HCT116 (cell line): ENCODE results near the gene LAIR1. TPM values are rescaled to one million over a fixed set of nuclear protein-coding genes. Genes with fewer than 3 reads are reported as not detected.
"Not testable (repeated sequence)": the region's sequence is repeated elsewhere in the genome, so short reads cannot be mapped to it uniquely, and the experiment has no call there.

Experiments
- ATAC-seq: fragments of 200-7000 bp; cut with Tn5 transposase; 2 replicates; pipeline ENCODE4 v1.9.1; 2020; ENCODE audit warnings: mild to moderate bottlenecking, moderate library complexity
- BruUV-seq: library from RNA; stranded (reverse); fragments of 400-500 nt; replicated peaks from 2 replicates; lab custom pipeline; 2021; lab: Mats Ljungman, UMichigan
- CTCF ChIA-PET: fragments of 300-600 bp; sonication (Branson Sonifier 250); formaldehyde crosslinking; loops from one replicate; lab custom pipeline; 2021; ENCODE audit warnings: antibody characterized with exemption; lab: Charles Lee
- POLR2A ChIA-PET: fragments of 300-600, 350-600 bp; sonication (Branson Sonifier 250); formaldehyde crosslinking; loops from one replicate; lab custom pipeline; 2021; ENCODE audit warnings: antibody characterized with exemption; lab: Charles Lee
- RAD21 ChIA-PET, 2 experiments: fragments of 300-600 bp; sonication (Branson Sonifier 250); formaldehyde crosslinking; loops; one replicate each; lab custom pipeline; 2023; ENCODE audit warnings: low total read pairs in 2 of 2; ENCODE audit not compliant: uncharacterized antibody in 2 of 2, unreplicated experiment in 2 of 2, low non-redundant PET in 1 of 2; lab: Charles Lee
- DNase-seq: peaks from one replicate; pipeline ENCODE4 v3.0.0-alpha.2; 2010; ENCODE audit warnings: low read depth, low spot score
- H2AFZ ChIP-seq: fragments of 200-600 bp; shearing (Covaris generic), sonication (generic); 2 replicates; pipeline ENCODE4 v1.6.1; 2017; ENCODE audit warnings: low read depth, mixed run types, mixed read lengths, antibody characterized with exemption, low read length; ENCODE audit not compliant: poor library complexity, severe bottlenecking
- H3K27ac ChIP-seq: 2 replicates; pipeline ENCODE4 v1.5.1; 2012; ENCODE audit warnings: low read depth, low read length
- H3K27me3 ChIP-seq: fragments of 200-600 bp; sonication (generic); 2 replicates; pipeline ENCODE4 v1.6.1; 2016; ENCODE audit warnings: mixed run types, low read length, mixed read lengths; ENCODE audit not compliant: insufficient read depth
- H3K36me3 ChIP-seq, 2 experiments: fragments of 200-500 bp in 1 of 2; fragments of 200-600 bp in 1 of 2; sonication (Bioruptor generic) in 1 of 2; sonication (generic) in 1 of 2; 2 replicates each; pipeline versions ENCODE4 v1.5.1 to v1.6.1; 2014 to 2016; ENCODE audit warnings: low read length in 2 of 2, inconsistent platforms in 1 of 2, mixed read lengths in 1 of 2, mixed run types in 1 of 2; ENCODE audit not compliant: insufficient read depth in 2 of 2, control insufficient read depth in 1 of 2
- H3K4me1 ChIP-seq, 2 experiments: fragments of 200-600 bp in 1 of 2; sonication (generic) in 1 of 2; 2 replicates each; pipeline versions ENCODE4 v1.5.1 to v1.6.1; 2012 to 2017; ENCODE audit warnings: low read length in 2 of 2, inconsistent platforms in 1 of 2, mild to moderate bottlenecking in 1 of 2, mixed read lengths in 1 of 2, mixed run types in 1 of 2, moderate library complexity in 1 of 2; ENCODE audit not compliant: insufficient read depth in 2 of 2, control insufficient read depth in 1 of 2
- H3K4me2 ChIP-seq: fragments of 200-600 bp; sonication (generic); 2 replicates; pipeline ENCODE4 v1.6.1; 2017; ENCODE audit warnings: mixed run types, low read length, mixed read lengths
- H3K4me3 ChIP-seq, 2 experiments: fragments of 200-600 bp in 1 of 2; sonication (generic) in 1 of 2; replicated peaks in 1 of 2; 2 replicates each; pipeline ENCODE4 v1.5.1; 2011 to 2016; ENCODE audit warnings: low read length in 2 of 2, control low read depth in 1 of 2, low read depth in 1 of 2, mild to moderate bottlenecking in 1 of 2, mixed read lengths in 1 of 2, mixed run types in 1 of 2
- H3K79me2 ChIP-seq: fragments of 200-600 bp; sonication (generic); 2 replicates; pipeline ENCODE4 v1.6.1; 2017; ENCODE audit warnings: mild to moderate bottlenecking, mixed run types, low read length, moderate library complexity, mixed read lengths; ENCODE audit not compliant: insufficient read depth
- H3K9ac ChIP-seq: fragments of 200-600 bp; sonication (generic); 2 replicates; pipeline ENCODE4 v1.6.1; 2016; ENCODE audit warnings: low read length, mixed read lengths
- H3K9me2 ChIP-seq: fragments of 200-600 bp; sonication (generic), shearing (Covaris generic); 2 replicates; pipeline ENCODE4 v1.6.1; 2017; ENCODE audit warnings: mixed run types, mild to moderate bottlenecking, moderate library complexity; ENCODE audit not compliant: insufficient read depth
- H3K9me3 ChIP-seq, 2 experiments: fragments of 200-500 bp in 1 of 2; fragments of 200-600 bp in 1 of 2; sonication (Bioruptor generic) in 1 of 2; sonication (generic) in 1 of 2; 2 replicates each; pipeline ENCODE4 v1.6.1; 2014 to 2017; ENCODE audit warnings: low read length in 2 of 2, mixed read lengths in 2 of 2, inconsistent platforms in 1 of 2, low read depth in 1 of 2, mild to moderate bottlenecking in 1 of 2, mixed run types in 1 of 2, moderate library complexity in 1 of 2; ENCODE audit not compliant: control insufficient read depth in 1 of 2, insufficient read depth in 1 of 2
- H4K20me1 ChIP-seq: fragments of 200-600 bp; sonication (generic), shearing (Covaris generic); 2 replicates; pipeline ENCODE4 v1.6.1; 2017; ENCODE audit warnings: mixed run types, mild to moderate bottlenecking, moderate library complexity; ENCODE audit not compliant: insufficient read depth
- CBX3 ChIP-seq: IDR thresholded peaks from 2 replicates; pipeline ENCODE4 v1.6.1; 2012; ENCODE audit warnings: low read depth
- CEBPB ChIP-seq: IDR thresholded peaks from 2 replicates; pipeline ENCODE4 v1.6.1; 2012; ENCODE audit warnings: low read depth
- EGR1 ChIP-seq: IDR thresholded peaks from 2 replicates; pipeline ENCODE4 v1.6.1; 2012; ENCODE audit warnings: low read depth
- ELF1 ChIP-seq: IDR thresholded peaks from 2 replicates; pipeline ENCODE4 v1.6.1; 2012; ENCODE audit warnings: low read depth, borderline replicate concordance
- EZH2 ChIP-seq: fragments of 200-600 bp; sonication (generic); IDR thresholded peaks from 2 replicates; pipeline ENCODE4 v1.6.1; 2017; ENCODE audit warnings: antibody characterized with exemption, mixed run types
- FOSL1 ChIP-seq: IDR thresholded peaks from 2 replicates; pipeline ENCODE4 v1.6.1; 2012; ENCODE audit warnings: low read depth
- JUND ChIP-seq: IDR thresholded peaks from 2 replicates; pipeline ENCODE4 v1.6.1; 2012
- POLR2A ChIP-seq: IDR thresholded peaks from 2 replicates; pipeline ENCODE4 v1.7.0; 2011; ENCODE audit warnings: borderline replicate concordance; ENCODE audit not compliant: insufficient read depth, insufficient read length; ENCODE audit errors: extremely low read depth
- POLR2AphosphoS5 ChIP-seq: IDR thresholded peaks from 2 replicates; pipeline ENCODE4 v1.6.1; 2011; ENCODE audit warnings: mild to moderate bottlenecking, low read depth, low read length, moderate library complexity
- SIN3A ChIP-seq: IDR thresholded peaks from 2 replicates; pipeline ENCODE4 v1.6.1; 2012; ENCODE audit warnings: low read depth
- SP1 ChIP-seq: IDR thresholded peaks from 2 replicates; pipeline ENCODE4 v1.6.1; 2012; ENCODE audit warnings: low read depth
- SRF ChIP-seq: IDR thresholded peaks from 2 replicates; pipeline ENCODE4 v1.6.1; 2012; ENCODE audit warnings: low read depth
- YY1 ChIP-seq: IDR thresholded peaks from 2 replicates; pipeline ENCODE4 v1.6.1; 2011; ENCODE audit warnings: low read length, low read depth, moderate library complexity, mild to moderate bottlenecking; ENCODE audit not compliant: insufficient replicate concordance; ENCODE audit errors: extremely low read depth
- ZNF274 ChIP-seq: fragments of 200-500 bp; sonication (Bioruptor generic); IDR thresholded peaks from 2 replicates; pipeline ENCODE4 v1.6.1; 2014; ENCODE audit warnings: mild to moderate bottlenecking, low read depth, low read length, inconsistent platforms
- intact Hi-C: fragments of 100-400 bp; cut with micrococcal nuclease; formaldehyde crosslinking; loops from 2 replicates; pipeline ENCODE4 v1.10.0; 2022
- total RNA-seq: library from RNA; stranded (reverse); gene quantifications from one replicate; pipeline ENCODE4 v1.2.1, GENCODE V29; 2021; ENCODE audit not compliant: unreplicated experiment
- TF ChIP-seq, protein P1 (sequence below): IDR thresholded peaks from 2 replicates; pipeline ENCODE4 v1.6.1; 2012
- TF ChIP-seq, protein P2 (sequence below), 3 experiments: fragments of 200-600 bp in 1 of 3; sonication (generic) in 1 of 3; IDR thresholded peaks in 2 of 3; conservative IDR thresholded peaks in 1 of 3; 2 replicates each; pipeline ENCODE4 v1.5.1; 2012 to 2017; ENCODE audit warnings: low read depth in 2 of 3, low read length in 2 of 3, antibody characterized with exemption in 1 of 3, borderline replicate concordance in 1 of 3, control low read depth in 1 of 3, mild to moderate bottlenecking in 1 of 3, mixed read lengths in 1 of 3, mixed run types in 1 of 3, moderate library complexity in 1 of 3; ENCODE audit not compliant: insufficient read depth in 1 of 3
- TF ChIP-seq, protein P3 (sequence below): IDR thresholded peaks from 2 replicates; pipeline ENCODE4 v1.6.1; 2011; ENCODE audit warnings: mild to moderate bottlenecking, low read length, moderate library complexity; ENCODE audit not compliant: insufficient replicate concordance; ENCODE audit errors: extremely low read depth

Gene LAIR1
- total RNA-seq, 1 experiment from 2014 or later = 0.89 TPM

DNA sequence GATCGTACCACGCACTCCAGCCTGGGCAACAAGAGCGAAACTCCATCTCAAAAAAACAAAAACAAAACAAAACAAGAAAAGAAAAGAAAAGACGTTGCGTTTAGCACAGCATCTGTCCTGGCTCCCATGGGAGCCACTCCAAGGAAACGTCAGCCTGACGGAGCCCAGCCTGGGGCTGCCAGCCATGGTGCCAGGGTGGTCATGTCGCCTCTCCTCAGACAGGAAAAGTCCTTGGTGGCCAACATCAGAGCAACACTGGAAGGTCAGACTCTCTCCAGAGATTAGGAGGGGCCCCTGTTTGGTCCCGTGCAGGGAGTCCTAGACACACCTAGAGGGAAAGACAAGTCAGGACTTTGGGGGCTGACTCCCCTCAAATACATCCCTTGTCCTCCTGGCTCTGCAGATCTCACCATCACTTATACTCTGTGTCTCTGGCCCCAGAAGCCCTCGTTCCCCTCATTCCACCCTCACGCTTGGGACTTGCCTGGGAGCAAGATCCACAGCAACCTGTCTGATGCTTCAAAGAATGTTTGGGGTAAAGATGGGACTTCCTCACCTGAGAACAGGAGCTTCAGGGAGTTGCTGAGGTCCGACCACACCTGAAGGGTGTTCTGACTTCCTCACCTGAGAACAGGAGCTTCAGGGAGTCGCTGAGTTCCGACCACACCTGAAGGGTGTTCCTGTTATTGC lies 35.1 kb downstream of the LAIR1 start:
- BruUV-seq = no TSS peak
- H3K27me3 ChIP-seq = no peaks in the 10 kb centered on the region
- H3K4me1 ChIP-seq = no peaks in the 10 kb centered on the region
- H3K79me2 ChIP-seq = no peaks in the 10 kb centered on the region
- no peak overlapping the region for H3K9ac ChIP-seq
- no peak for TF ChIP-seq CEBPB
- TF ChIP-seq FOSL1 = no peak
- TF ChIP-seq, protein P1, sequence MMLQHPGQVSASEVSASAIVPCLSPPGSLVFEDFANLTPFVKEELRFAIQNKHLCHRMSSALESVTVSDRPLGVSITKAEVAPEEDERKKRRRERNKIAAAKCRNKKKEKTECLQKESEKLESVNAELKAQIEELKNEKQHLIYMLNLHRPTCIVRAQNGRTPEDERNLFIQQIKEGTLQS = no peak
- no peak for TF ChIP-seq EGR1
- no peak for TF ChIP-seq ELF1
- TF ChIP-seq, protein P2, sequence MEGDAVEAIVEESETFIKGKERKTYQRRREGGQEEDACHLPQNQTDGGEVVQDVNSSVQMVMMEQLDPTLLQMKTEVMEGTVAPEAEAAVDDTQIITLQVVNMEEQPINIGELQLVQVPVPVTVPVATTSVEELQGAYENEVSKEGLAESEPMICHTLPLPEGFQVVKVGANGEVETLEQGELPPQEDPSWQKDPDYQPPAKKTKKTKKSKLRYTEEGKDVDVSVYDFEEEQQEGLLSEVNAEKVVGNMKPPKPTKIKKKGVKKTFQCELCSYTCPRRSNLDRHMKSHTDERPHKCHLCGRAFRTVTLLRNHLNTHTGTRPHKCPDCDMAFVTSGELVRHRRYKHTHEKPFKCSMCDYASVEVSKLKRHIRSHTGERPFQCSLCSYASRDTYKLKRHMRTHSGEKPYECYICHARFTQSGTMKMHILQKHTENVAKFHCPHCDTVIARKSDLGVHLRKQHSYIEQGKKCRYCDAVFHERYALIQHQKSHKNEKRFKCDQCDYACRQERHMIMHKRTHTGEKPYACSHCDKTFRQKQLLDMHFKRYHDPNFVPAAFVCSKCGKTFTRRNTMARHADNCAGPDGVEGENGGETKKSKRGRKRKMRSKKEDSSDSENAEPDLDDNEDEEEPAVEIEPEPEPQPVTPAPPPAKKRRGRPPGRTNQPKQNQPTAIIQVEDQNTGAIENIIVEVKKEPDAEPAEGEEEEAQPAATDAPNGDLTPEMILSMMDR (IDR thresholded peaks at IDR 0.05 in 2 of 3, conservative IDR thresholded peaks at IDR 0.05 in 1 of 3; ENCODE audit: borderline replicate concordance in 1 of 3, insufficient read depth in 1 of 3, low read depth in 2 of 3, low read length in 2 of 3) = no peak
- TF ChIP-seq POLR2AphosphoS5 = no peak
- no peak for TF ChIP-seq SIN3A
- TF ChIP-seq CBX3 = no peak
- no peak for TF ChIP-seq EZH2
- no peak for TF ChIP-seq JUND
- TF ChIP-seq SP1 = no peak
- TF ChIP-seq, protein P3, sequence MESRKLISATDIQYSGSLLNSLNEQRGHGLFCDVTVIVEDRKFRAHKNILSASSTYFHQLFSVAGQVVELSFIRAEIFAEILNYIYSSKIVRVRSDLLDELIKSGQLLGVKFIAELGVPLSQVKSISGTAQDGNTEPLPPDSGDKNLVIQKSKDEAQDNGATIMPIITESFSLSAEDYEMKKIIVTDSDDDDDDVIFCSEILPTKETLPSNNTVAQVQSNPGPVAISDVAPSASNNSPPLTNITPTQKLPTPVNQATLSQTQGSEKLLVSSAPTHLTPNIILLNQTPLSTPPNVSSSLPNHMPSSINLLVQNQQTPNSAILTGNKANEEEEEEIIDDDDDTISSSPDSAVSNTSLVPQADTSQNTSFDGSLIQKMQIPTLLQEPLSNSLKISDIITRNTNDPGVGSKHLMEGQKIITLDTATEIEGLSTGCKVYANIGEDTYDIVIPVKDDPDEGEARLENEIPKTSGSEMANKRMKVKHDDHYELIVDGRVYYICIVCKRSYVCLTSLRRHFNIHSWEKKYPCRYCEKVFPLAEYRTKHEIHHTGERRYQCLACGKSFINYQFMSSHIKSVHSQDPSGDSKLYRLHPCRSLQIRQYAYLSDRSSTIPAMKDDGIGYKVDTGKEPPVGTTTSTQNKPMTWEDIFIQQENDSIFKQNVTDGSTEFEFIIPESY = no peak
- no peak for TF ChIP-seq ZNF274
- no peak for TF ChIP-seq YY1
- TF ChIP-seq POLR2A = no peak
- no peak for TF ChIP-seq SRF
- POLR2A ChIA-PET = no interaction called here
- ATAC-seq (no peak), DNase-seq (no peak)
- H2AFZ ChIP-seq = no peak overlapping the region
- H4K20me1 ChIP-seq = no peaks in the 10 kb centered on the region
- no peaks in the 10 kb centered on the region for H3K9me3 ChIP-seq
- H3K4me3 ChIP-seq = no peak overlapping the region
- H3K36me3 ChIP-seq = no peaks in the 10 kb centered on the region
- no peaks in the 10 kb centered on the region for H3K9me2 ChIP-seq
- intact Hi-C loops = no loop called here
- H3K4me2 ChIP-seq = no peak overlapping the region
- RAD21 ChIA-PET = no interaction called here
- CTCF ChIA-PET = no interaction called here
- H3K27ac ChIP-seq = no peak overlapping the region

DNA sequence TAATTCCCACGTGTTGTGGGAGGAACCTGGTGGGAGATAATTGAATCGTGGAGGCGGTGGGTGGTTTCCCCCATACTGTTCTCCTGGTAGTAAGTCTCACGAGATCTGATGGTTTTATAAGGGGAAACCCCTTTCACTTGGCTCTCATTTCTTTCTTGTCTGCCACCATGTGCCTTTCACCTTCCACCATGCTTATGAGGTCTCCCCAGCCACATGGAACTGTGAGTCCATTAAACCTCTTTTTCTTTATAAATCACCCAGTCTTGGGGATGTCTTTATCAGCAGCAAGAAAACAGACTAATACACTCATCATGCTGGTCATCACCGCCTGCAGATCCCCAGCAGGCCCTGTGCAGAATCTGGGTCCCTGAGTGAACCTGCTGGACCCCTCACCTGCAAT lies 36.0 kb downstream of the LAIR1 start:
- H2AFZ ChIP-seq = not testable (repeated sequence)

More for the DNA sequence above, 36.0 kb downstream of the LAIR1 start:
- H3K9me2 ChIP-seq, RAD21 ChIA-PET, POLR2A ChIA-PET, H3K9me3 ChIP-seq, H3K36me3 ChIP-seq, H3K4me1 ChIP-seq, ATAC-seq, CTCF ChIA-PET, H4K20me1 ChIP-seq, H3K4me2 ChIP-seq, H3K27me3 ChIP-seq, intact Hi-C loops, H3K79me2 ChIP-seq, H3K9ac ChIP-seq, H3K27ac ChIP-seq, DNase-seq, H3K4me3 ChIP-seq, BruUV-seq: not testable (repeated sequence)
